ENCODE measurements around the gene TBC1D2B. TPM values are rescaled to one million over a fixed set of nuclear protein-coding genes. Genes with fewer than 3 reads are reported as not detected.
A peak's percentile ranks its signal among the peaks of the same experiment; 100 is the strongest.

The TBC1D2B gene
- total RNA-seq, 1 donor from 2014 or later: 58.1 TPM

DNA sequence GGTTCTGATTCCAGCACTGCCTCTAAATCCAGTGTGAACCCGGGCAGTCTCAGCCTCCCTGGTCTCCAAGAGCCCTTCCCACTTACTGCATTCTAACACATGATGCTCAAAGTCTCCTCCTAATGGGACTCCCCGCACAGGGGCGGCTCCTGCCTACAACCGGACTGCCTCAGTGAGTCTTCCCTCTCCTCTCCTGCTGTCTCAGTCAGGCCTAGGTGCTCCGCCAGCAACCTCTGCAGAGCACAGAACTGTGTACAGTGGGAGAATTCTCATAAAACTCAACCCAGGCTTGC, 28.9 kb downstream of the TBC1D2B start:
- Mint-ChIP-seq H3K36me3 (ENCODE audit: low read depth) (peaks cover 17% of the 10 kb centered on the region), H3K9me3 (ENCODE audit: low read depth) (no peaks in the 10 kb centered on the region), H3K27me3 (ENCODE audit: low read depth) (no peaks in the 10 kb centered on the region), H3K4me3 (ENCODE audit: unreplicated experiment) (no peak overlapping the region), H3K4me1 (ENCODE audit: low read depth) (peaks cover 59% of the 10 kb centered on the region), H3K27ac (ENCODE audit: unreplicated experiment) (peak overlapping the region; percentile 73)
- TF ChIP-seq, protein P1, sequence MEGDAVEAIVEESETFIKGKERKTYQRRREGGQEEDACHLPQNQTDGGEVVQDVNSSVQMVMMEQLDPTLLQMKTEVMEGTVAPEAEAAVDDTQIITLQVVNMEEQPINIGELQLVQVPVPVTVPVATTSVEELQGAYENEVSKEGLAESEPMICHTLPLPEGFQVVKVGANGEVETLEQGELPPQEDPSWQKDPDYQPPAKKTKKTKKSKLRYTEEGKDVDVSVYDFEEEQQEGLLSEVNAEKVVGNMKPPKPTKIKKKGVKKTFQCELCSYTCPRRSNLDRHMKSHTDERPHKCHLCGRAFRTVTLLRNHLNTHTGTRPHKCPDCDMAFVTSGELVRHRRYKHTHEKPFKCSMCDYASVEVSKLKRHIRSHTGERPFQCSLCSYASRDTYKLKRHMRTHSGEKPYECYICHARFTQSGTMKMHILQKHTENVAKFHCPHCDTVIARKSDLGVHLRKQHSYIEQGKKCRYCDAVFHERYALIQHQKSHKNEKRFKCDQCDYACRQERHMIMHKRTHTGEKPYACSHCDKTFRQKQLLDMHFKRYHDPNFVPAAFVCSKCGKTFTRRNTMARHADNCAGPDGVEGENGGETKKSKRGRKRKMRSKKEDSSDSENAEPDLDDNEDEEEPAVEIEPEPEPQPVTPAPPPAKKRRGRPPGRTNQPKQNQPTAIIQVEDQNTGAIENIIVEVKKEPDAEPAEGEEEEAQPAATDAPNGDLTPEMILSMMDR (IDR thresholded peaks at IDR 0.05): no peak
- DNase-seq (ENCODE audit: low spot score): no peak

DNA sequence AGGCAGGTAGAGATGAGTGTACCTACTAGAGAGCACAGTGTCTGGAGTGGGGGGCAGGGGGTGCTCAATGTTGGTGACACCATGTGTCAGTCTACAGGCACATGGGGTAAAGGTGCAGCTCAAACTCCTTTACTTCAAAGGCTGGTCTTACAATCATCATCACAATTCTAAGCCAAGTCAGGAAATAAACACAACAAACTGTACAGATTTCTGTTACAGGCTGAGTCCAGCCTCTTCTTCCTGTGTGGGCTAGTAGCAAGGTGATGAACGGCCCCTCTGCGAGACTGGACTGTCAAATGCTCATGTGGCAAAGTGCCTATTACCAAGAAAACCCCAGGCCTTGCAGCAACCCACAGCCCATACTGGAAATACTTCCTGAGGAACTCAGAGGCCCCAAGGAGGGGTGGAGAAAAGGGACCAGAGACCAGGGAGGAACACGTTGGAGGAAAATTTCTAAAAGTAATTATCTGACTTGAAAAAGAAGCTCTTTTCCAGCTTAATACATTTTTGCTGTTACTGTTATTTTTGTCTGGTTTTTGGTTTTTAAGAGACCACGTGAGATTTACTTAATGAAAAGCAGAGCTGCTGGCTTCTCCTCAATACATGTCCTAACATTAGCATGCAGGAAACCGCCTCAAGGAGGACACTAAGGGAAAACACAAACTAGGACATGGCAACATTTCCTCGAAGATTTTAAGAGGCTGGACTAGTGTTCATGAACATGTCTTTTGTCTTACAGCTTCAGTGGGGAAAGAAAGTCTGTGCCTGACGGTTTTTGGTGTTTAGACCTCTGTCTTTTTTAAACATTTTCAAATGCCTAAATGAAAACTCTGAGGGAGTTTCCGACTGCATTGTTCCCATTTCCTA, 29.5 kb downstream of the TBC1D2B start:
- Mint-ChIP-seq H3K27ac (ENCODE audit: unreplicated experiment) (peak overlapping the region; percentile 73), H3K4me3 (ENCODE audit: unreplicated experiment) (no peak overlapping the region), H3K9me3 (ENCODE audit: low read depth) (no peaks in the 10 kb centered on the region), H3K36me3 (ENCODE audit: low read depth) (peaks cover 17% of the 10 kb centered on the region), H3K27me3 (ENCODE audit: low read depth) (no peaks in the 10 kb centered on the region), H3K4me1 (ENCODE audit: low read depth) (peaks cover 59% of the 10 kb centered on the region)
- no peak for DNase-seq (ENCODE audit: low spot score)
- TF ChIP-seq, protein P1 (IDR thresholded peaks at IDR 0.05): no peak

DNA sequence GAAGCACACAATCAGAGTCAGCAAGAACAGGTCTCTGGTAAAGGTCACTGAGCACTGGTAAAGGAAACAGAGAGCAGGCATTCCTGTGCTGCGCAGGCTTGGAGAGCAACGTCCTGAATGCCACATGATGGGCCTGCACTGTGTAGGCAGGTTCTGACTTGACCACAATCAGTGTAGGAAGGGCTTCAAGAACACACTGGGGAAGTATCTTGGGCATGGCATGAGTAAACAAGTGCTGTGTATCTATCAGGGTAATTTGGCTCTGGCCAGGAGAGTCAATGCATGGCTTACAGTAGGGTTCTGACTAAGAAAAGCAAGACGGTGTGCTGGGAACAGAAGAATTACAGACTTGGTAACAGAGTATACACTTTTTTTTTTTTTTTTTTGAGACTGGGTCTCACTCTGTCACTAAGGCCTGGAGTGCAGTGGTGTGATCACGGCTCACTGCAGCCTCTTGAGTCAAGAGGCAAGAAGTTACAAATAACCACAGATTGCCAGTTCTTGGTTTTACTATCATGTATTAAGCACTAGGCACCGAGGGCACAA, 30.6 kb downstream of the TBC1D2B start:
- H3K4me3 Mint-ChIP-seq (ENCODE audit: unreplicated experiment): no peak overlapping the region
- TF ChIP-seq, protein P1 (IDR thresholded peaks at IDR 0.05): no peak
- DNase-seq (ENCODE audit: low spot score): no peak
- H3K4me1 Mint-ChIP-seq (ENCODE audit: low read depth): peaks cover 50% of the 10 kb centered on the region
- peaks cover 20% of the 10 kb centered on the region for H3K36me3 Mint-ChIP-seq (ENCODE audit: low read depth)
- H3K9me3 Mint-ChIP-seq (ENCODE audit: low read depth): no peaks in the 10 kb centered on the region
- H3K27ac Mint-ChIP-seq (ENCODE audit: unreplicated experiment): no peak overlapping the region
- no peaks in the 10 kb centered on the region for H3K27me3 Mint-ChIP-seq (ENCODE audit: low read depth)

- H3K27ac Mint-ChIP-seq (ENCODE audit: unreplicated experiment): no peak overlapping the region
- DNase-seq (ENCODE audit: low spot score): no peak
- no peaks in the 10 kb centered on the region for H3K27me3 Mint-ChIP-seq (ENCODE audit: low read depth)
- H3K4me1 Mint-ChIP-seq (ENCODE audit: low read depth): peaks cover 41% of the 10 kb centered on the region
- peaks cover 20% of the 10 kb centered on the region for H3K36me3 Mint-ChIP-seq (ENCODE audit: low read depth)
- H3K9me3 Mint-ChIP-seq (ENCODE audit: low read depth): no peaks in the 10 kb centered on the region
- TF ChIP-seq, protein P1 (IDR thresholded peaks at IDR 0.05): no peak
- no peak overlapping the region for H3K4me3 Mint-ChIP-seq (ENCODE audit: unreplicated experiment)
These were observed 32.3 kb downstream of the TBC1D2B start for GRCh38 chr15:78045189-78045588.

DNA sequence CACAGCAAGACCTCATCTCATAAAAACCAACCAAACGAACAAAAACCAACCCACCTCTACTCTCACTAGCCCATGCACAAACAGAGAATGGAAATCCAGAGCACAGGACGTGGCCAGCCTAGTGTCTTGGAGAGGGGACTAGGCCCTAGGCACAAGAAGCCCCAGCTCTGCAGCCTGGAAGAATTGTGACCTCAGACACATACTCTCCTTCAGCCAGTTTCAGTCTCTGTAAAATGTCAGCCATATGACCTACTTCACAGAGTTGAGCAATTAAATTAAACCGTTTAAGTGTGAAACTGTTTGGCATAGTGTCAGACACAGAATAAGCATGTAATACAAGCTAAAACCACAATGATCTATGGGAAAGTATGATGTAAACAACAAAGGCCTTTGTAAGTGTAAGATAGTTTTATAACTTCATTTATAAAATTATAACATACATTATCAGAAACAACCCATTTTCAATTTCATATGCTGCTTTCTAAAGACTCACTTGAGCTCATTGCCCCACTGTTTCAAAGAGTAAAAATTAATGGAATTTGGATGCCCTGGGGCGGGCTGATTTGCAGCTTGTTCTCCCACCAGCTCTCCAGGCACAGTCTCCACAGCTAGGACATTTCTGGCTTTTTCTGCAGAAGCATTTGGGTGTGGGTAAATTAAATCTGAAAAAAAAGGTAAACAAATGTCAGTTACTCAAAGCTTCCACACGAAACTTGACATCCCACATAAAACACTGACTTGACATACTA, 32.9 kb downstream of the TBC1D2B start:
- peak overlapping the region; percentile 4 for H3K27ac Mint-ChIP-seq (ENCODE audit: unreplicated experiment)

More for the DNA sequence above, 32.9 kb downstream of the TBC1D2B start:
- TF ChIP-seq, protein P1 (IDR thresholded peaks at IDR 0.05): no peak
- no peak overlapping the region for H3K4me3 Mint-ChIP-seq (ENCODE audit: unreplicated experiment)
- no peaks in the 10 kb centered on the region for H3K27me3 Mint-ChIP-seq (ENCODE audit: low read depth)
- peaks cover 35% of the 10 kb centered on the region for H3K4me1 Mint-ChIP-seq (ENCODE audit: low read depth)
- H3K36me3 Mint-ChIP-seq (ENCODE audit: low read depth): peaks cover 22% of the 10 kb centered on the region
- DNase-seq (ENCODE audit: low spot score): no peak
- H3K9me3 Mint-ChIP-seq (ENCODE audit: low read depth): no peaks in the 10 kb centered on the region
